SU-DHL-6 (cell line): ENCODE data around the gene EN2.

Experiments used
- H2AFZ ChIP-seq: fragments of 200-600 bp; sonication (generic); 2 replicates; pipeline ENCODE4 v1.6.1; 2014; ENCODE audit warnings: low read depth, mild to moderate bottlenecking, moderate library complexity, mixed read lengths, antibody characterized with exemption, low read length; ENCODE audit not compliant: severe bottlenecking
- H3F3A ChIP-seq: fragments of 200-600 bp; shearing (Covaris generic); 2 replicates; pipeline ENCODE4 v1.6.0; 2016; ENCODE audit warnings: antibody characterized with exemption, mild to moderate bottlenecking; ENCODE audit not compliant: insufficient read depth
- H3K27ac ChIP-seq: fragments of 200-600 bp; sonication (generic); 2 replicates; pipeline ENCODE4 v1.5.1; 2016; ENCODE audit warnings: low read depth, mild to moderate bottlenecking, low read length, moderate library complexity, mixed read lengths
- H3K27me3 ChIP-seq: fragments of 200-600 bp; sonication (generic), shearing (Covaris generic); 2 replicates; pipeline ENCODE4 v1.6.0; 2014; ENCODE audit warnings: mild to moderate bottlenecking, low read length
- H3K36me3 ChIP-seq: fragments of 200-600 bp; sonication (generic); 2 replicates; pipeline ENCODE4 v1.6.1; 2014; ENCODE audit warnings: mild to moderate bottlenecking, low read length, mixed read lengths
- H3K4me2 ChIP-seq: fragments of 300-600, 200-600 bp; shearing (Covaris generic), sonication (generic); 2 replicates; pipeline ENCODE4 v1.6.0; 2014; ENCODE audit warnings: low read length, low read depth, mild to moderate bottlenecking; ENCODE audit not compliant: poor library complexity, severe bottlenecking
- H3K4me3 ChIP-seq: fragments of 200-600 bp; sonication (generic); 2 replicates; pipeline ENCODE4 v1.5.1; 2014; ENCODE audit warnings: antibody characterized with exemption, low read length, mild to moderate bottlenecking, mixed read lengths; ENCODE audit not compliant: insufficient read depth, poor library complexity, severe bottlenecking
- H3K79me2 ChIP-seq: fragments of 200-600 bp; sonication (generic); 2 replicates; pipeline ENCODE4 v1.6.1; 2014; ENCODE audit warnings: mild to moderate bottlenecking, low read length, moderate library complexity; ENCODE audit not compliant: insufficient read depth
- H3K9ac ChIP-seq: fragments of 200-600 bp; sonication (generic); 2 replicates; pipeline ENCODE4 v1.7.0; 2014; ENCODE audit warnings: mild to moderate bottlenecking, low read length
- H3K9me2 ChIP-seq: fragments of 200-600 bp; sonication (generic); replicated peaks from 2 replicates; pipeline ENCODE4 v1.6.1; 2014; ENCODE audit warnings: low read length; ENCODE audit not compliant: insufficient read depth
- H3K9me3 ChIP-seq: fragments of 200-600 bp; sonication (generic); 2 replicates; pipeline ENCODE4 v1.6.1; 2014; ENCODE audit warnings: low read length, mixed read lengths; ENCODE audit not compliant: insufficient read depth
- H4K20me1 ChIP-seq: fragments of 200-600 bp; sonication (generic); 2 replicates; pipeline ENCODE4 v1.6.1; 2014; ENCODE audit warnings: low read depth, mild to moderate bottlenecking, antibody characterized with exemption, low read length, moderate library complexity, mixed read lengths
- CTCF ChIP-seq: fragments of 200-600 bp; sonication (generic); IDR thresholded peaks from one replicate; pipeline ENCODE4 v1.5.1; 2017; ENCODE audit warnings: antibody characterized with exemption, mild to moderate bottlenecking, low read length, moderate library complexity; ENCODE audit not compliant: insufficient read depth, poor library complexity, severe bottlenecking
- EZH2phosphoT487 ChIP-seq: fragments of 200-600 bp; sonication (generic), shearing (Covaris generic); conservative IDR thresholded peaks from 2 replicates; pipeline ENCODE4 v1.6.1; 2018; ENCODE audit warnings: mild to moderate bottlenecking, antibody characterized with exemption, low read length, moderate library complexity, mixed read lengths

Gene EN2

GRCh38 chr7:155488483-155489127, 30.7 kb downstream of the EN2 start:
- H3K79me2 ChIP-seq, result no peaks in the 10 kb centered on the region
- TF ChIP-seq EZH2phosphoT487, result no peak
- no peak for TF ChIP-seq CTCF
- no peaks in the 10 kb centered on the region for H3F3A ChIP-seq
- H3K4me3 ChIP-seq, result no peak overlapping the region
- H3K9me2 ChIP-seq, result no peaks in the 10 kb centered on the region
- H3K36me3 ChIP-seq, result no peaks in the 10 kb centered on the region
- no peak overlapping the region for H2AFZ ChIP-seq
- no peaks in the 10 kb centered on the region for H3K27me3 ChIP-seq
- no peak overlapping the region for H3K9ac ChIP-seq
- no peak overlapping the region for H3K27ac ChIP-seq
- H4K20me1 ChIP-seq, result no peaks in the 10 kb centered on the region; the same call in 1 of the 2 replicates
- no peaks in the 10 kb centered on the region for H3K9me3 ChIP-seq
- no peak overlapping the region for H3K4me2 ChIP-seq

DNA sequence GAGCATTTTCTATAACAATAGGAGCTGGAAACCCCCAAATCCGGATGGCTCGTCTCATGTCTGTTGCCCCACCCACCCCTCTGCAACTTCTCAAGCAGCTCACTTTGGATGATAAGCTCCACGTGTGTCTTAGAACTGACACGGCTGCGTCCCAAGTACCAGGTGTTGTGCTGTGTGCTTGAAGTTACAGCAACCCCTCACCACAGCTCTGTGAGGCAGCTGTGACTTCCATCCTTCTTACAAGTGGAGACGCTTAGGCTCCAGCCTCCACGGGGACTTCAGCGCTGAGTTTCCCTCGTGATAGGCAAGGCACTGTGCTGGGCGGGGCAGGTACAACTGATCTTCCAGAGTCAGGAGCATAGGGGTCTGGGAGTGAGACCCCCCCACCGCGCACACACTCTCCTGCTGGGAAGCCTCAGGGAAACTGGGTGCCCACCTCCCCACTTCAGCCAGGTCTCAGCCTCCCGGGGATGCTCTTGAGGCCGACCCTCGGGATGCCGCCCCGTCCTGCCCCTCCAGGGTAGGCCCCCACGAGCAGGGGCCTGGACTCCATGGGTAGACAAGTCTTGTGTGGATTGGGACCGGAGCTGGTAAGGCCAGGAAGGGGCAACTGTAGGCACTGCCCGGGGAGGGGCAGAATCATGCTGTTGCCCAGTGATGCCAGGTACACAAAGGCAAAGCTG, 31.4 kb downstream of the EN2 start:
- no peak overlapping the region for H3K4me3 ChIP-seq
- no peaks in the 10 kb centered on the region for H3F3A ChIP-seq
- no peaks in the 10 kb centered on the region for H3K79me2 ChIP-seq
- no peak overlapping the region for H3K9ac ChIP-seq
- H4K20me1 ChIP-seq, result no peaks in the 10 kb centered on the region; the same call in 1 of the 2 replicates
- no peaks in the 10 kb centered on the region for H3K36me3 ChIP-seq
- H3K4me2 ChIP-seq, result no peak overlapping the region
- H3K27ac ChIP-seq, result no peak overlapping the region
- H3K9me2 ChIP-seq, result no peaks in the 10 kb centered on the region
- no peaks in the 10 kb centered on the region for H3K9me3 ChIP-seq
- no peaks in the 10 kb centered on the region for H3K27me3 ChIP-seq
- H2AFZ ChIP-seq, result no peak overlapping the region
- TF ChIP-seq EZH2phosphoT487 (no peak), CTCF (no peak)

DNA sequence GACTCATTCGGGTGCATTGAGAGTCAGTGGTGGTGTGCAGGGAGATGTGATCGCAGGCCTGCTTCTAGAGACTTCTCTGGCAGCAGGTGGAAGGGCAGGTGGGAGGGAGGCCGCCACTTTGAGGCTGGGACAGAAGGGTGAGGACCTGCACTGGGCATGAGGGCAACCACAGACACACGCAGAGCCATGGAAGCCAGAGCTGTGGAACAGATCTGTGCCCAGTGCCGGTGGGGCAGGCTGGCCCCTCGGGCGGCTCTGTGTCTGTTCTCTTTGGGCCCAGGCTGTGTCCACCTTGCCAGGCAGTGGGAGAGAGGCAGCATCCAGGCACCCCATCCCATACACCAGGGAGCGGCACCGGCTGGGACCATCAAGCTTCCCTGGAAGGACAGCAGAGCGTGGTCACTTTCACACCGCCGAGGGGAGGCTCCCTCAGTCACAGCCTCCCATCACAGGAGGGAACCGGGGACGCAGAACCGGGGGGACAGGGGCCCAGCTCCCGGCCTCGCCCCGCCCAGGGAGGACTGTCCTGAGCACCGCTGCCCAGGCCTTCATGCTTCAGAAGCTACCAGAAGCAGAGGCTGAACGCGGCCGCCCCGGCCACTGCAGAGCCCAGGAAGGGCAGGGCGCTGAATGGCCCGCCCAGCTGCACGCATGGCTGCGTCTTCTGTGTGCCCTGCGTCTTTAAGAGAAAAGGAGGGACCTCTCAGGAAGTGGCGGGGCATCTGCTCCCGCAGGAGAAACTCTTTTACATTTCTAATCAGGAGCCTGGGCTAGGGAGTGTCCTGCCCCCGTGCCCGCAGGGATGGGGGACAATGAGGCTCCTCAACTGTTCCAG, 32.1 kb downstream of the EN2 start:
- H3K4me3 ChIP-seq, result no peak overlapping the region
- peak overlapping the region; percentile 62 for H2AFZ ChIP-seq

More for the DNA sequence above, 32.1 kb downstream of the EN2 start:
- no peaks in the 10 kb centered on the region for H3K27me3 ChIP-seq
- no peak overlapping the region for H3K27ac ChIP-seq
- H4K20me1 ChIP-seq, result no peaks in the 10 kb centered on the region; the same call in 1 of the 2 replicates
- H3K9me2 ChIP-seq, result no peaks in the 10 kb centered on the region
- peak overlapping the region; percentile 46 for H3K4me2 ChIP-seq
- H3K79me2 ChIP-seq, result no peaks in the 10 kb centered on the region
- TF ChIP-seq EZH2phosphoT487 (no peak), CTCF (no peak)
- peak overlapping the region; percentile 13; the same call in 1 of the 2 replicates for H3K9ac ChIP-seq
- no peaks in the 10 kb centered on the region for H3F3A ChIP-seq
- no peaks in the 10 kb centered on the region for H3K36me3 ChIP-seq
- H3K9me3 ChIP-seq, result no peaks in the 10 kb centered on the region
